ENCODE data around the gene SOX4.

SOX4 gene

GRCh38 chr6:21615504-21615903, 22.0 kb downstream of the SOX4 start:
- DNase-seq = no peak

GRCh38 chr6:21616005-21616404, 22.5 kb downstream of the SOX4 start:
- no peak for DNase-seq

GRCh38 chr6:21625642-21626041, 32.1 kb downstream of the SOX4 start:
- DNase-seq = no peak

GRCh38 chr6:21626756-21627155, 33.2 kb downstream of the SOX4 start:
- DNase-seq = no peak

- DNase-seq = no peak
Measured at GRCh38 chr6:21628160-21628559, 34.6 kb downstream of the SOX4 start.

- DNase-seq = no peak
Measured at GRCh38 chr6:21633511-21634109, 40.1 kb downstream of the SOX4 start.

GRCh38 chr6:21634582-21634981, 41.0 kb downstream of the SOX4 start:
- no peak for DNase-seq

- DNase-seq = no peak
Measured at GRCh38 chr6:21636876-21637275, 43.3 kb downstream of the SOX4 start.

GRCh38 chr6:21639316-21639715, 45.8 kb downstream of the SOX4 start:
- DNase-seq = no peak
